ENCODE results near the gene P2RY14.

DNA sequence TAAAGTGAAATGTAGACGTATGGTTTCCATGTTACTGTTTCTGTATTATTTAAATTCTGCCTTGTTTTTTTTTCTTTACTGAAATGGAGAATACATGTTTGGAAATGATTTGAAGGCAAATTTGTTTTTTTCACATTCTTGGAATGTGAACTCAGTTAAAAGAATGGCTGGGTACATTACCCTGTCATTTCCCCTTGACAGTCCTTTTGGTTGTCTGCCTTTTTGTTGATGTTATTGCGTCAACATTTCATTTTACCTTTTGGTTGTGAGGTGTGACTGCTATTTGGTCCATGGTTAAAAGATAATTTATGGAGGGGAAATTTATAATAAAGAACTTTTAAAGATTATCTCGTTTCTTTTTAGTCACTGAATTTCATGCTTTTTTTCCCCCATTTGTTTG lies 72.1 kb downstream of the P2RY14 start:
- TF ChIP-seq, protein P1, sequence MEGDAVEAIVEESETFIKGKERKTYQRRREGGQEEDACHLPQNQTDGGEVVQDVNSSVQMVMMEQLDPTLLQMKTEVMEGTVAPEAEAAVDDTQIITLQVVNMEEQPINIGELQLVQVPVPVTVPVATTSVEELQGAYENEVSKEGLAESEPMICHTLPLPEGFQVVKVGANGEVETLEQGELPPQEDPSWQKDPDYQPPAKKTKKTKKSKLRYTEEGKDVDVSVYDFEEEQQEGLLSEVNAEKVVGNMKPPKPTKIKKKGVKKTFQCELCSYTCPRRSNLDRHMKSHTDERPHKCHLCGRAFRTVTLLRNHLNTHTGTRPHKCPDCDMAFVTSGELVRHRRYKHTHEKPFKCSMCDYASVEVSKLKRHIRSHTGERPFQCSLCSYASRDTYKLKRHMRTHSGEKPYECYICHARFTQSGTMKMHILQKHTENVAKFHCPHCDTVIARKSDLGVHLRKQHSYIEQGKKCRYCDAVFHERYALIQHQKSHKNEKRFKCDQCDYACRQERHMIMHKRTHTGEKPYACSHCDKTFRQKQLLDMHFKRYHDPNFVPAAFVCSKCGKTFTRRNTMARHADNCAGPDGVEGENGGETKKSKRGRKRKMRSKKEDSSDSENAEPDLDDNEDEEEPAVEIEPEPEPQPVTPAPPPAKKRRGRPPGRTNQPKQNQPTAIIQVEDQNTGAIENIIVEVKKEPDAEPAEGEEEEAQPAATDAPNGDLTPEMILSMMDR (IDR thresholded peaks at IDR 0.05): no peak
- TF ChIP-seq EZH2 (IDR thresholded peaks at IDR 0.05) (no peak), EZH2phosphoT487 (IDR thresholded peaks at IDR 0.05) (no peak)

Measured in neural progenitor cell (in vitro differentiated cells).